Thymus (tissue), 11 donors: ENCODE measurements around the gene PEPD. TPM values are rescaled to one million over a fixed set of nuclear protein-coding genes. Genes with fewer than 3 reads are reported as not detected.

Experiments
- DNase-seq, 9 donors: peaks; one replicate each; pipeline ENCODE4 v3.0.0-alpha.2; 2013; ENCODE audit warnings: low spot score in 9 of 9, low read depth in 6 of 9, missing footprints in 1 of 9
- H3K27ac ChIP-seq, 2 donors: one replicate each; pipeline ENCODE4 v1.5.1; 2013; ENCODE audit warnings: control low read depth in 1 of 2, low read depth in 1 of 2, low read length in 1 of 2, mild to moderate bottlenecking in 1 of 2, moderate library complexity in 1 of 2
- H3K27me3 ChIP-seq, 2 donors: one replicate each; pipeline ENCODE4 v1.5.1; 2013; ENCODE audit warnings: low read length in 1 of 2; ENCODE audit not compliant: control insufficient read depth in 2 of 2, insufficient read depth in 1 of 2
- H3K36me3 ChIP-seq, 2 donors: one replicate each; pipeline ENCODE4 v1.5.1; 2013; ENCODE audit warnings: low read length in 1 of 2, mild to moderate bottlenecking in 1 of 2, moderate library complexity in 1 of 2; ENCODE audit not compliant: control insufficient read depth in 2 of 2, insufficient read depth in 2 of 2
- H3K4me1 ChIP-seq, 2 donors: one replicate each; pipeline ENCODE4 v1.5.1; 2013; ENCODE audit warnings: low read length in 2 of 2; ENCODE audit not compliant: control insufficient read depth in 2 of 2, insufficient read depth in 2 of 2
- H3K4me3 ChIP-seq, 2 donors: one replicate each; pipeline ENCODE4 v1.5.1; 2013; ENCODE audit warnings: low read length in 2 of 2, control low read depth in 1 of 2, mild to moderate bottlenecking in 1 of 2
- H3K9me3 ChIP-seq, 2 donors: one replicate each; pipeline ENCODE4 v1.5.1; 2013; ENCODE audit warnings: low read length in 1 of 2, mild to moderate bottlenecking in 1 of 2; ENCODE audit not compliant: control insufficient read depth in 2 of 2, insufficient read depth in 1 of 2
- WGBS: extraction: QIAGEN DNeasy Blood & Tissue Kit; methylation state at CpG from one replicate; pipeline ENCODE4 v1.1.7; 2013; 5-methylcytosine and 5-hydroxymethylcytosine counted together
- polyA plus RNA-seq: library from polyadenylated mRNA; stranded (reverse); fragments of 200-250 nt; gene quantifications from one replicate; pipeline ENCODE4 v1.2.3, GENCODE V29; 2013
- total RNA-seq: library from RNA; stranded (reverse); fragments of 120-200 nt; gene quantifications from one replicate; pipeline ENCODE4 v1.2.4, GENCODE V29; 2013
- donor health status: healthy.

PEPD gene
- total and polyA plus RNA-seq, 2 donors = 24.7 to 42.4 TPM

- H3K4me1 ChIP-seq = no peaks in the 10 kb centered on the region
- no peak overlapping the region for H3K4me3 ChIP-seq
- 86% methylated on average over 8 of the region's 8 CpGs for WGBS
- peaks cover 0 to 4% of the 10 kb centered on the region in 2 donors for H3K36me3 ChIP-seq
- no peaks in the 10 kb centered on the region for H3K27me3 ChIP-seq
- no peak overlapping the region for H3K27ac ChIP-seq
- DNase-seq = no peak
- H3K9me3 ChIP-seq = no peaks in the 10 kb centered on the region
These were observed 63.4 kb downstream of the PEPD start for GRCh38 chr19:33458171-33458633.

DNA sequence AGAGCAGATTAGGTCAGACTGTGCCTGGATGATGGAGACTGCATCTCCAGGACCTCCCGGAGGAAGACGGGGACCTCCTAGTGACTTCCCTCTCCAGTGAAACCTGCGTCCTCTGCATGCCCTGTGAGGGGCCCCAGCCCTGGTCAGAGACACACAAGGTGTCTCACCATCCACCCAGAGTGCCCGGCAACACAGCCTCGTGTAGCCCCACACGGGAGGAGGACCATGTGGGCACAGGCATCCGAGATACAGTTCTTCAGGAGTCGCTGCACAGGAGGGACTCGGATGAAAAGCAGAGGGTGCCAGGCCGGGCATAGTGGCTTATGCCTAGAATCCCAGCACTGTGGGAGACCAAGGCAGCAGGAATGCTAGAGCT, 64.8 kb downstream of the PEPD start:
- Histone ChIP-seq H3K4me1 (no peaks in the 10 kb centered on the region), H3K36me3 (peaks cover 0 to 4% of the 10 kb centered on the region in 2 donors), H3K9me3 (no peaks in the 10 kb centered on the region), H3K27ac (no peak overlapping the region), H3K27me3 (no peaks in the 10 kb centered on the region), H3K4me3 (no peak overlapping the region)
- WGBS = 89% methylated on average over 10 of the region's 10 CpGs
- no peak for DNase-seq

DNA sequence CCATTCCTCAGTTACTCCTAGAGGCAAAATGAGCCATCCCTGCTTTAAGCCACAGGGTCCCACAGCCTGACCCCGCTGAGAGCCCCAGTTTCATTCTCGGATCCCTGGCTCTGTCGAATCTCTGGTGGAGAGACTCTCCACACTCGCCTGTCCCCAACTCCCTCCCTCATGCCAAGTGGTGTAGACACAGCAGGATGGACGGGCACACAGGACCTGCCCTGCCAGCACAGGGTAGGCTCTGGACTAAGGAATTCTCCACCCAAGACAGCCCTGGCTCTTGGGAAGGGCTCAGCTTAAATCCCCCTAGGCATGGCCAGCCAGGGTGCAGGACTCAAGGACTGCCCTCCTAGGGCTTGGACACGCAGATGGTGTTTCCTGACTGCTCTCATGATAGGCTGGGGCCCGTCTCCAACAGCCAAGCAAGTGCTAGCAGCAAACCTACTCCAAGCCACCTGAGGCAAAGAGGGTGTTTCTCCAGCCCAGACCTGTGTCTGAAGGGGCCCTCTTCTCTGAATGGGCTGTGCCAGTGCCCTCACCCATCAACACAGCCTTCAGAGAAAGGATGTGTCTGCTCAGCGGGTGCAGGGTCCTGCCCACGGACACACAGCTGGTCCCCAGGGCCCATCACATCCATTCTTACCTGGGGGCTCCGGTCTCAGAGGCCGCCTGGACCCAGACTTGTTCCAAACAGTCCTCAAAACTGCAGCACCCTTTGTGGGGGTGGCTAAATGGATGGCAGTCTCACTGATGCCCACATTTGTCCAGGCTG, 65.3 kb downstream of the PEPD start:
- no peak for DNase-seq
- H3K27me3 ChIP-seq = no peaks in the 10 kb centered on the region
- no peaks in the 10 kb centered on the region for H3K9me3 ChIP-seq
- 96% methylated on average over 11 of the region's 11 CpGs for WGBS
- no peaks in the 10 kb centered on the region for H3K4me1 ChIP-seq
- H3K4me3 ChIP-seq = no peak overlapping the region
- H3K36me3 ChIP-seq = peaks cover 0 to 4% of the 10 kb centered on the region in 2 donors
- H3K27ac ChIP-seq = no peak overlapping the region

GRCh38 chr19:33453265-33453664, 68.3 kb downstream of the PEPD start:
- WGBS = 77% methylated on average over 3 of the region's 3 CpGs
- Histone ChIP-seq H3K27me3 (no peaks in the 10 kb centered on the region), H3K4me3 (no peak overlapping the region), H3K9me3 (no peaks in the 10 kb centered on the region), H3K36me3 (no peaks in the 10 kb centered on the region), H3K27ac (no peak overlapping the region), H3K4me1 (no peaks in the 10 kb centered on the region)
- no peak for DNase-seq

DNA sequence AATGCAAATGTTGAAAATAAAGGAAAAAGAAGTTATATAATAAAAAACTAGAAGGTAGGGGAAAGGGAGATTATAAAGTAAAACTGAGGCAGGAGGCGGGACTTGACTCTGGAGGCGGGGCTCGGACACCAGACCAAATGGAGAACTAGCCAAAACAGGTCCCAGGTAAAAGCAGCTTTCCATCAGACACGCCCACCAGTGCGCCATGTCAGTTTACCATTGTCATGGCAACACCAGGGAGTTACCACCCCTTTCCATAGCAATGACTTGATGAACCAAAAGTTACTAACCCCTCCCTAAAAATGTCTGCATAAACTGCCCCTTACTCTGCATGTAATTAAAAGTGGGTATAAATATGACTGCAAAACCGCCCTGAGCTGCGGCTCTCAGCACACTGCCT, 70.9 kb downstream of the PEPD start:
- Histone ChIP-seq H3K4me1 (no peaks in the 10 kb centered on the region), H3K27me3 (no peaks in the 10 kb centered on the region), H3K9me3 (no peaks in the 10 kb centered on the region), H3K27ac (no peak overlapping the region), H3K4me3 (no peak overlapping the region), H3K36me3 (no peaks in the 10 kb centered on the region)
- DNase-seq = no peak
- WGBS = 97% methylated on average over 7 of the region's 7 CpGs

GRCh38 chr19:33449799-33450198, 71.8 kb downstream of the PEPD start:
- Histone ChIP-seq H3K27ac (no peak overlapping the region), H3K27me3 (no peaks in the 10 kb centered on the region), H3K4me1 (no peaks in the 10 kb centered on the region), H3K36me3 (no peaks in the 10 kb centered on the region), H3K9me3 (no peaks in the 10 kb centered on the region), H3K4me3 (no peak overlapping the region)
- WGBS = 95% methylated on average over 6 of the region's 6 CpGs
- DNase-seq = no peak

GRCh38 chr19:33448159-33448516, 73.5 kb downstream of the PEPD start:
- H3K36me3 ChIP-seq = no peaks in the 10 kb centered on the region
- 96% methylated on average over 9 of the region's 9 CpGs for WGBS
- no peak for DNase-seq

DNA sequence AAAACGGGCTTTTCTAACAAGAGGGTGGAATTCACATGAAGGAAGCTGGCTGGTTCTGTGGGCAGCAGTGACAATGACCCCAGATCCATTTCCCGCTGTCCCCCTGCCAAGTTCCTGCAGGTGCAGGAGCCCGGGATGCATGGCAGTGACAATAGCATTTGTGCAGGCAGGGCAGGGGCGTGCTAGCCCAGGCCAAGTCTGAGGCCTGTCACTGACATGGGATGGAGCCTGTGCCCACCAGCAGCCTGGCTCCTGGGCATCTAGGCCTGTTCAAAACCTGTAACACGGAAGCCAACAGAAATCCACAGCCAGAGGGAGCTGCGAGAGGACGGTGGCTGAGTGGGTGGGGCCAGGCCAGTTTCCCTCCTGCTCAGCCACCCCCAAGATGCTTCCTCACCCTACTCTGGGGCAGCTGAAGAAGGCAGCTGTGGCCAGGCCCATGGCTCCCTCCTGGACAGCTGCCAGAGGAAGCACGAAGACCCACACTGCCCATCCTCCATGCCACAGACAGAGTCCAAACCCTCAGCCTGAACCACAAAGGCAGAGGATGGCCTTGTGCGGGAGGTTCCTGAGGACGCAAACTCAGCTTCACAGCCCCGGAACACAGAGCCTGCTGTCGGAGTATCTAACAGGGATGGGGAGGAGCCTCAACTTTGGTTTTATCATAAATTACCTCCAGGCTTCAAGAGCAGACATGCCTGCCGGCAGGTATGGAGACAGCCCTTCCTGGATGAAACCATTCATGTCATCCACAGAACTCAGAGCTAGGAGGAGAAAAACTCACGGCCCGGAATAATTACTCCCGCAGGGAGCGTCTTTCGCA, 74.0 kb downstream of the PEPD start:
- Histone ChIP-seq H3K27me3 (no peaks in the 10 kb centered on the region), H3K9me3 (no peaks in the 10 kb centered on the region), H3K27ac (no peak overlapping the region), H3K36me3 (no peaks in the 10 kb centered on the region), H3K4me3 (no peak overlapping the region), H3K4me1 (no peaks in the 10 kb centered on the region)
- no peak for DNase-seq
- 63% methylated on average over 18 of the region's 18 CpGs for WGBS

More at GRCh38 chr19:33448159-33448516, 73.5 kb downstream of the PEPD start:
- no peak overlapping the region for H3K27ac ChIP-seq
- H3K27me3 ChIP-seq = no peaks in the 10 kb centered on the region
- H3K4me1 ChIP-seq = no peaks in the 10 kb centered on the region
- H3K4me3 ChIP-seq = no peak overlapping the region
- no peaks in the 10 kb centered on the region for H3K9me3 ChIP-seq
